ENCODE results near the gene PRPSAP1.
A peak's percentile ranks its signal among the peaks of the same experiment; 100 is the strongest.

Gene PRPSAP1, protein sequence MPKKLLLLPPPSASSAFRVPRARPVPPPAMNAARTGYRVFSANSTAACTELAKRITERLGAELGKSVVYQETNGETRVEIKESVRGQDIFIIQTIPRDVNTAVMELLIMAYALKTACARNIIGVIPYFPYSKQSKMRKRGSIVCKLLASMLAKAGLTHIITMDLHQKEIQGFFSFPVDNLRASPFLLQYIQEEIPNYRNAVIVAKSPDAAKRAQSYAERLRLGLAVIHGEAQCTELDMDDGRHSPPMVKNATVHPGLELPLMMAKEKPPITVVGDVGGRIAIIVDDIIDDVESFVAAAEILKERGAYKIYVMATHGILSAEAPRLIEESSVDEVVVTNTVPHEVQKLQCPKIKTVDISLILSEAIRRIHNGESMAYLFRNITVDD

DNA sequence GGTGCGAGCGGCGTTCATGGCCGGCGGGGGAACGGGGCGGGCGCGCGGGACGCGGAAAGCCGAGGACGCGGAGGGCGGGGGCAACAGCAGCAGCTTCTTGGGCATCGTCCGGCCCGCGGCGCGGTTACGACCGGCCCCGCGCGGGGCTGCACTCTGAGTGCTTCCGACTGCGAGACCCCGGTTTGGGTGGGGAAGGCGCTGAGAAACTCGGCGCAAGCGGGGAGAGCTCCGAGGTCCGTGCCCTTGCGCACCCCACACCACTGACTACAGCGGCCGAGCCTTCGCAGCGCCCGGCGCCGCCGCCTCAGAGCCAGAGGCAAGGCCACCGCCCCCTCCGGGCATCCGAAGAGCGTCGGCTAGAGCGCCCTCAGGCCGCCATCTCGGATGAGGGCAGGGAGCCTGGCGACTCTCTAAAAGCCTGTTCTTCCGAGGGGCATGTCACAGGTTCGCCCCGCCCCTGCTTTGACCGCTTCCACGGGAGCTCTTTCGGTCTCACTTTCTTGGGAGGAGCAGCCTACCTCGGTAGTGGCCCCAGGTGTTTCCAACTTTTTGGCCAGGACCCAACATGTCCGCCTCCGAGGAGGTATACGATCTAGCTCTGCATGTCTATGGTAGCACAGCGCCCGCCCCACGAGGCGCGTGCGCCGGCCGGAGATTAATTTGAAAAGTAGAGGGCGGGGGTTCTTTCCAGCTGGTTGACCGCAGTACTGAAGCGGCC, at the start of gene PRPSAP1:
PRPSAP1 (minus strand) TSS at position 318 of the 718 bp plus-strand sequence; CDS start at position 105, 213 bp downstream.
- DNase-seq = peak; percentile 92 to 95

GRCh38 chr17:76402711-76403110, 49.0 kb upstream of the PRPSAP1 start:
- no peak for DNase-seq

DNA sequence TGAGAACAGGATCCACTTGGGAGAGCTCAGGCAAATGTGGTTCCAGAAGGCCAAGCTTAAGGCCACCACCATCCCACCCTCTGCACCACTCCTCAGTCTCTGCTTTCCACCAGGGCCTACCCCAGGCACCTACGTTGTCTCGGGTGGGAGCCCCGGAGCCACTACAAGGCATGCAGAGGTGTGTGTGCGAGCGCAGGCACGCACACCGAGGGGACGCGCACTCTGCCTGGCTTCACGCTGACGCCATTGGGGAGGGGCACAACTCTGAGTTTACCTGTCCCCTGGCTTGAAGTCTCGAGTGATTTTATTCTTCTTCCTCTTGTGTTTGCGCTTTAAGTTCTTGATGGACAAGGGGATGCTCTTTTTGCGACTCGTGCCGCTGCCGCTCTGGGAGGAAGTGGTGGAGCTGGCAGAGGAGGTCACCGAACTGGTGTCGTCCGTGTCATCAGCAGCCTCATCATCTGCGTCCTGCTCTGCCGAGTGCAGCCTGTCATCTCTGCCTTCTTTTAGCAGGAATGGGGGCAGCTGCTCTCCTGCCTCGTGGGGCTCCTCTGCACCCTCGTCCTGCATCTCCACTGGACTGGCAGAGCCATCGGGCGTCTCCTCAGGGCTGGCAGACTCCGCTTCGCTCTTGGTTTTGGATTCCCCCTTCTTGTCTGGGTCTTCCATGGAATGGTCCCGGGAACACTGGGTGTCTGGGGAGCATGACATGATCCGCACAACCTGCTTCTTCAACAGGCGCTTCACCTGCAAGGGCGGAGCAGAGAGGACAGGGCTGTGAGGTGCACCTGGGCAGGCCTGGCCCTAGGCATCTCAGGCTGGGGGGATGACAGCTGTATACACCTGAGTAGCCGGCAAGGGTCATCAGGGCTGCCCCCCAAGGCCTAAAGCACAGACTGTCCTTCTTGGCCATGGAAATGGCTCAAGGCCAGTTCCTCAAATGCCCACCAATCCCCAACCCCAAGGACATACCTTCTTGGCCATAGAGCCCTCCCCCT, 45.8 kb upstream of the PRPSAP1 start:
- DNase-seq = no peak

- no peak for DNase-seq
Measured at GRCh38 chr17:76398523-76399174, 44.9 kb upstream of the PRPSAP1 start.

DNA sequence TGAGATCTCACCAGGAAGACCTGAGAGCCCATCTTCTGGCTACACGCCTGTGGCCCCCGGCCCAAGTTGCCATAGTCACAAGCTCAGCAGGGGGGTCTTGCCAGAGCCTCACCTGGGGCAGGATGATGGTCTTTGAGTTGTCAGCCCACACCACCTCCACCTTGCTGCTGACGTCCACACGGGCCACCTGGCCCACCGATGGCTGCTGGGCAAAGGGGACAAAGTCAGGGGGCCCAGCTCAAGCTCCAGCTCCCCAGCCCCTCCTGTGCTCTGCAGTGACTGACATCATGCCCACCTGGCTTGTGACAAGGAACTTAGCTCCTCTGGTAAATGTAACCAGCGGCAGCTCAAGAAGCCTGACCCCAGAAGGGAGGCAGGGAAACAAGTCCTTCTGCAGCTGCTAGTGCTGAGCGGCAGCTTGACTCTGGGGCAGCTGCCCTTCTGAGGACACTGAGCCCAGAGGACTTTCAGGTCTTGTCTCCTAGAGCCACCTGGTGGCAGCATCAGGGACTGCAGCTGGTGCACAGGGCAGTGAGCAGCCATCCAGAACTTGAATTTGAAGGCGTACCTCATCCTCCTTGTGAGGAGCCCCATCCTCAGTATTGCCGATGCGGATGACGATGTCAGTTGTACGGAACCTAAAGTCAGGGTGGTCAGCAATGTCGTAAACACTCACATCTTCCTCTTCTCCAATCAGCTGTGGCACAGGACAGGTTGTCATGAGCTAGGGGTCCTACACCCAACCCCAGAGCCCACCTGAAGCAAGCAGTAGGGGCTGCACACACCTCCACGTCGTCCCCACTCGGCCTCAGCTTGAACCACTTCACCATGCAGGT, 44.2 kb upstream of the PRPSAP1 start:
- DNase-seq = peak; percentile 67 to 83

DNA sequence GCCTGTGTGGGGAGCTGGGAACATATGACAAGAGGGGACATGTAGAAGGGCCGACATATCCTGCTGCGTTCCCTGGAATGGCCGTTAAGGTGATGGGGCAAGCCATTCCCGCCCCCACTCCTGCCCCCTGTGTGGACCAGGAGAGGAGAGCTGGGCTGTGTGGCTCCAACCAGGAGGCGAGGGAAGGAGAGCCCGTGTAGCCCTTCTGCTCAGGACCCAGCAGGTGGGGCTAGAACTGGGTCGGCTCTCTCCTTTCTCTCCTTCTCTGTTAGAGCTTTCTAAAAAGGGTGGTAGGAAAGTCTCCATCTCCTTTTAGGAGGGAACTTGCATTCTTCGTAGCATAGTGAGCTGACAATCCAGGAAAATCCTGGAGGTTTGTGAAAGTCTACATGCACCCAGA, 43.5 kb upstream of the PRPSAP1 start:
- no peak for DNase-seq

DNA sequence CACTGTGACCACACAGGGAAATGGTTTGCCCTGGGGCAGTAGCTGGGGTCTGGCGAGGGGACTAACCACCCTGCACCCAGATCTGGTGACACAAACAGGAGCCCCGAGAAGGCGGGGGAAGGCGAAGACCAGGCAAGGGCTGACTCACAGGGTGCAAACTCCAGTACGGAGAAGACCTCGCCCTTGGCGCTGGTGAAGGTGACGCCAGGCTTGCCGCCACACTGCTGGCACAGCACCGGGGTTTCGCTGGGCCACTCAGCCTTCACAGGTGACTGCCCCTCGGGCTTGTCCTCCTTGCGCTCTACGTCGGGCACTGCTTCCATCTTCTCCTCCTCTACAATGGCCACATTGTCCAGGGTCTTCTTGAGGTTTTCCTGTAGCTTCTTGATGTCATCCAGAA, 42.3 kb upstream of the PRPSAP1 start:
- DNase-seq = no peak

DNA sequence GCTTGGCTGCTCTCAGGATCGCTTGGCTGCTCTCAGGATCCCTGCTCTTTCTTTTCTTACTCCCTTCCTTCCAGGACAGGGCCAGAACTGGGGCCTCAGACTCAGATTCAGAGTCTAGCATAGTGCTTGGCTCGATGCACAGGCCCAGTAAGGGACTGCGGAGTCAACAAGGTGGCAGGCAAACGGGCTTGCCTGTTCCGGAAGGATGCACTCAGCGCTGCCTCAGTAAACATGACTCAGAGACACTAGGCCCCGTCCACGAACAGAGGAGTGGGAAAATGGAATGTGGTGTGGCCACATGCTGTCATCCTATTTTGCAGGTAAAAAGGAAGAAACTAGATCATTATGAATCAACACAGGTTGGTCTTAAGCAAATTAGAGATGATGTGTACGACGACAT, 40.5 kb upstream of the PRPSAP1 start:
- no peak for DNase-seq

- DNase-seq = no peak
Measured at GRCh38 chr17:76391200-76391715, 37.5 kb upstream of the PRPSAP1 start.

DNA sequence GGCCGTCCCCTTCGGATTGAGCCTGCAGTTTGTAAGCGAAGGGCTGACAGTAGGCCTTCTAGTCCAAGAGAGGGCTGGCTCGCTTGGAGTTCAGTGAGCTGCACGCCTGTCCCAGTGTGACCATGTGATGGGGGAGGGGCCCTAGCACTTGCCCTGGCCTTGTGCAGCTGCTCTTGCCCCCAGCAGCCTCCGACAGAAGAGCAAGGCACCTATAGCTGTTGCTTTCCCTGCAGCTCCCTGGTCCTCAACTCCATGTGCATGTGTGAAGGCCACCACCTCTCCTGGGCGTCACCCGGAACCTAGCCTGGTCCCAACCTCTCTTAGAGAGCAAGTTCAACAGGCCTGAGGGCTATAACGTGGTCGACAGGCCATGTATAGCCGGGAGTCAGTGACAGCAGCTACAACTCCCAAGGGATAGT, 36.3 kb upstream of the PRPSAP1 start:
- no peak for DNase-seq

DNA sequence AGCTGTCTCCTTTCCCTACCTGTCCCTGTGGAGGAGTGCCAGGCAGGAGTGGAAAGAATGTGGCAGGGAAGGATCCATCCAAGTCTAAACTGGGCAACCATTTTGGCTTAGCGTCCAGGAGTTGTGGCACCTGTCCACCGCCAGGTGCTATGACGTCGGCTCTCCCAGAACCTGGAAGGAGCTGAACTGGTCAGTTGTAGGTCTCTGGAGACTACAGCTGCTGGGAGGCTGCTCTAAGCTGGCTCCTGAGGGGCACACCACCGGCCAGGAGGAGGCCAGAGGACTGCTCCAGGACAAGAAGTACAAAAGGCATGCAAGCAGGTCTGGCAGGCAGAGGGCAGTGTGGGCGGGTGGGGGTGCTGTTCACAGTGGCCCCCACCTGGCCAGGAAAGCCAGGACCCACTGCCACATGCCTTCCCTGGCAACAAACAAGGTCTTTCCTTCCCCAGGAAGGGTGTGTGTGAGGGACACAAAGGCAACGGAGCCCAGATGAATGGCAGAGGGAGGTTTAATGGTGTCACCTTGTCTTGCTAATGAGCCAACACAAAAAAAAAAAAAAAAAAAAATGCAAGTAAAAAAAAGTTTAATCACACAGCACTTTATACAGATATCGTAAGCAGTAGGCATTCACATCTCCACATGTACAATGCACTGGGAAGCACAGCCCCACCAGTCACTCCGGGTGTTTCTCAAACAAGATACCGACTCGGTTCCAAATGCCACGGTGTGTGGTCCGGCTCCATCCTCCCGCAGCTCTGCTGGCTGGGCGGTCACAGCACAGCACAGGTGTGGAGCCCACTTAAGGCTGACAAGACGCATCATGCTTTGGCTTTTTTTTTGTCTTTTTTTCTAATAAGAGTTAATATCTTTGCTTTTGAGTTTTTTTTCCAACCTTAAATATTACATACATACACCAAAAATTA, 35.5 kb upstream of the PRPSAP1 start:
- DNase-seq = no peak

DNA sequence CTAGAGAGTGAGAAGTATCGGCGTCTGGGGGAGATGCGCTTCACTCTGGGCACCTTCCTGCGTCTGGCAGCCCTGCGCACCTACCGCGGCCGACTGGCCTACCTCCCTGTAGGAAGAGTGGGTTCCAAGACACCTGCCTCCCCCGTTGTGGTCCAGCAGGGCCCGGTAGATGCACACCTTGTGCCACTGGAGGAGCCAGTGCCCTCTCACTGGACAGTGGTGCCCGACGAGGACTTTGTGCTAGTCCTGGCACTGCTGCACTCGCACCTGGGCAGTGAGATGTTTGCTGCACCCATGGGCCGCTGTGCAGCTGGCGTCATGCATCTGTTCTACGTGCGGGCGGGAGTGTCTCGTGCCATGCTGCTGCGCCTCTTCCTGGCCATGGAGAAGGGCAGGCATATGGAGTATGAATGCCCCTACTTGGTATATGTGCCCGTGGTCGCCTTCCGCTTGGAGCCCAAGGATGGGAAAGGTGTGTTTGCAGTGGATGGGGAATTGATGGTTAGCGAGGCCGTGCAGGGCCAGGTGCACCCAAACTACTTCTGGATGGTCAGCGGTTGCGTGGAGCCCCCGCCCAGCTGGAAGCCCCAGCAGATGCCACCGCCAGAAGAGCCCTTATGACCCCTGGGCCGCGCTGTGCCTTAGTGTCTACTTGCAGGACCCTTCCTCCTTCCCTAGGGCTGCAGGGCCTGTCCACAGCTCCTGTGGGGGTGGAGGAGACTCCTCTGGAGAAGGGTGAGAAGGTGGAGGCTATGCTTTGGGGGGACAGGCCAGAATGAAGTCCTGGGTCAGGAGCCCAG, 33.5 kb upstream of the PRPSAP1 start:
- no peak for DNase-seq

GRCh38 chr17:76385892-76386786, 32.4 kb upstream of the PRPSAP1 start:
- DNase-seq = peak; percentile 89 to 93

DNA sequence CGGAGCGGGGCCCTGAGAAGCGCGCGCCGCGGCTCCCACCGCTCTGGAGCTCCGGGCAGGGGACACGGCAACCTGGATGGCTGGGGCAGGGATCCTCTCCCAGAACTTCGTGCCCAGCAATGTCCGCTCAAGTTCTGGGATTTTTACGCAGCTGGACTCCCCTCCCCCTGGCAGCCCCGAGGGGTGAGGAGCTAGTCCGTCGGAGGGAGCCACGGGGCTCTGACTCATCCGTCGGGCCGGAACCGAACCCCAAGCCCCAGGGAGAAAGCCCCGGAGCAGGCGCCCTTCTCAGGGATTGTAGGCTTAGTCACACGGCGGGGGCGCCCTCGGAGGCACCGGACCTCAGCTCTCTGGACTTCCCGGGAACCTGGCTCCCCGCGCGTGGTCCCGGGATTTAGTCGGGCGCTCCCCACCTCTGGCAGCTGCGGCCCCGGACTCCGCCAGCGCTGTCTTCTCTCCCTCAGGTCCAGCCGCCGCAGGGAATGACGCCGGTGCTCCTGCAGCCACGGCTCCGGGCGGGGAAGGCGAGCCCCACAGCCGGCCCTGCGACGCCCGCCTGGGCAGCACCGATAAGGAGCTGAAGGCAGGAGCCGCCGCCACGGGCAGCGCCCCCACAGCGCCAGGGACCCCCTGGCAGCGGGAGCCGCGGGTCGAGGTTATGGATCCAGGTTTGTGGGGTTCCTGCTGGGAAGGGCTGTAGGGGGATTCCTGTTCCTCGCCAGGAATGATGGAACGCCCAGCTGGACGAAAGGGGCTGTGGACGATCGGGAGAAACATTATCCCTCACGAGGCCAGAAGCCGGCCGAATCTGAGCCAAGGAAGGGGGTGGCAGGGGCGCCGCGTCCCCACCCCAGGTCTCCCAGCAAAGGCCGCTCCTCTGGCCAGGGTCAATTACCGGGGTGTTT, 31.5 kb upstream of the PRPSAP1 start:
- DNase-seq = no peak

DNA sequence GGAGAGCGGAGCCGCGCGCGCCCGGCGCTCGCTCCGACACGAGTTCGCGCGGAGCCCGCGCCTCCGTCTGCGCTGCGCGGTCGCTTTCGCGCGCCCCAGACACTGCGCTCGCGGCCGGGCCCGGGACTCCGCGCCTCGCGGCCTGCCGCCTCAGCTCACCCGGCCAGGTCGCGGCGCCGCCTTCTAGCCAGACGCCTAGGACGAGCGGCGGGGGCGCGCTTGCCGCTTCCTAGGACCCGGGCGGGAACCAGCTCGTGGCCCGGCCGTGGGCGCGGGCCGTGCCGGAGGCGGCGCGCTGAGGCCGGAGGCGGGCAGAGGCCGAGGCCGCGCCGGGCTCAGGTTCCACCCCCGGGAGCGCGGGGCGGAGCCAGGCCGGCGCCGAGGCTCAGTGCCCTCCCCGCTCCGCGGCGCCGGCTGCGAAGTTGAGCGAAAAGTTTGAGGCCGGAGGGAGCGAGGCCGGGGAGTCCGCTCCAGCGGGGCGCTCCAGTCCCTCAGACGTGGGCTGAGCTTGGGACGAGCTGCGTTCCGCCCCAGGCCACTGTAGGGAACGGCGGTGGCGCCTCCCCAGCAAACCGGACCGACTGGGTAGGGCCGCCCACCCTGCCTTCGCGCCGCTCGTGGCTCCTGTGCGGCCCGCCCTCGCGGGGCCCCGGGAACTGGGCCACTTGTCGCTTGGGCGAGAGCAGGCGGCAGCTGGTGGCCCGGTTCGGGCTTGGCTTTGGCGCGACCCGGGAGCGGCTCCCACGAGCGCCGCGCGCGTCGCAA, 30.7 kb upstream of the PRPSAP1 start, which contains the start of gene SPHK1:
SPHK1 (plus strand) TSS at position 388 of the 765 bp plus-strand sequence. CDS start 1,036 bp downstream, outside the sequence.
- DNase-seq = peak; percentile 63 to 70
